ENCODE measurements around the gene SPECC1. TPM values are rescaled to one million over a fixed set of nuclear protein-coding genes. Genes with fewer than 3 reads are reported as not detected.

Gene SPECC1
- total RNA-seq, 1 donor from 2014 or later = 83.0 TPM

- Histone ChIP-seq H3K4me1 (ENCODE audit: insufficient read depth, low read length) (peaks cover 14% of the 10 kb centered on the region), H3K9ac (ENCODE audit: low read length) (peak overlapping the region; percentile 71), H3K4me3 (ENCODE audit: insufficient read depth, low read depth, low read length) (peak overlapping the region; percentile 70), H3K27me3 (ENCODE audit: insufficient read depth, low read length) (peaks cover 15% of the 10 kb centered on the region), H3K36me3 (ENCODE audit: insufficient read depth, low read length) (no peaks in the 10 kb centered on the region), H2AFZ (ENCODE audit: low read depth, low read length) (peak overlapping the region; percentile 97), H3K79me2 (ENCODE audit: insufficient read depth, low read length) (no peaks in the 10 kb centered on the region), H4K20me1 (ENCODE audit: insufficient read depth, low read length) (no peaks in the 10 kb centered on the region), H3K27ac (ENCODE audit: low read depth, low read length) (no peak overlapping the region), H3K9me3 (ENCODE audit: insufficient read depth, low read depth, low read length) (no peaks in the 10 kb centered on the region), H3K4me2 (ENCODE audit: low read length) (peak overlapping the region; percentile 97)
- Mint-ChIP-seq H3K27ac (ENCODE audit: unreplicated experiment) (no peak overlapping the region), H3K4me1 (ENCODE audit: low read depth, unreplicated experiment) (no peaks in the 10 kb centered on the region), H3K4me3 (ENCODE audit: unreplicated experiment) (peak overlapping the region; percentile 88), H3K36me3 (ENCODE audit: low read depth, unreplicated experiment) (no peaks in the 10 kb centered on the region), H3K27me3 (ENCODE audit: low read depth, unreplicated experiment) (peaks cover 22% of the 10 kb centered on the region), H3K9me3 (ENCODE audit: unreplicated experiment) (no peaks in the 10 kb centered on the region)
- no peak for TF ChIP-seq EZH2 (IDR thresholded peaks at IDR 0.05; ENCODE audit: insufficient read depth, low read length)
- TF ChIP-seq, protein P1, sequence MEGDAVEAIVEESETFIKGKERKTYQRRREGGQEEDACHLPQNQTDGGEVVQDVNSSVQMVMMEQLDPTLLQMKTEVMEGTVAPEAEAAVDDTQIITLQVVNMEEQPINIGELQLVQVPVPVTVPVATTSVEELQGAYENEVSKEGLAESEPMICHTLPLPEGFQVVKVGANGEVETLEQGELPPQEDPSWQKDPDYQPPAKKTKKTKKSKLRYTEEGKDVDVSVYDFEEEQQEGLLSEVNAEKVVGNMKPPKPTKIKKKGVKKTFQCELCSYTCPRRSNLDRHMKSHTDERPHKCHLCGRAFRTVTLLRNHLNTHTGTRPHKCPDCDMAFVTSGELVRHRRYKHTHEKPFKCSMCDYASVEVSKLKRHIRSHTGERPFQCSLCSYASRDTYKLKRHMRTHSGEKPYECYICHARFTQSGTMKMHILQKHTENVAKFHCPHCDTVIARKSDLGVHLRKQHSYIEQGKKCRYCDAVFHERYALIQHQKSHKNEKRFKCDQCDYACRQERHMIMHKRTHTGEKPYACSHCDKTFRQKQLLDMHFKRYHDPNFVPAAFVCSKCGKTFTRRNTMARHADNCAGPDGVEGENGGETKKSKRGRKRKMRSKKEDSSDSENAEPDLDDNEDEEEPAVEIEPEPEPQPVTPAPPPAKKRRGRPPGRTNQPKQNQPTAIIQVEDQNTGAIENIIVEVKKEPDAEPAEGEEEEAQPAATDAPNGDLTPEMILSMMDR (IDR thresholded peaks at IDR 0.05; ENCODE audit: insufficient read depth, low read depth, low read length) = no peak
- no peak for DNase-seq (ENCODE audit: low read depth)
- no peak for FAIRE-seq
Observed at GRCh38 chr17:20008242-20009051, 712 bp upstream of the SPECC1 start.

DNA sequence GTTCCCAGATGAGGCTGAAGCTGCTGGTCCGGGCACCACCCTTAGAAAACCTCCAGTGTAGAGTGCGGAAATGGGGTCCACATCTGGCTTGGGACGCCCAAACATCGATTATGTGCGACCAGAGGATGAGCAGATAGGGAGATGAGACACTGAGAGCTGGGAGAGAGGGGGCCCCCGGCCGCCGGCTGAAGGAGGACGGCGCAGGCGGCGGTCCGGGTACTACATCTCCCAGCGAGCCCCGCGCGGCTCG lies 182 bp upstream of the SPECC1 start:
- peak overlapping the region; percentile 71 for H3K9ac ChIP-seq (ENCODE audit: low read length)
- H3K4me1 ChIP-seq (ENCODE audit: insufficient read depth, low read length) = peaks cover 14% of the 10 kb centered on the region
- FAIRE-seq (no peak), DNase-seq (ENCODE audit: low read depth) (peak; percentile 8)
- H3K4me2 ChIP-seq (ENCODE audit: low read length) = peak overlapping the region; percentile 97
- Mint-ChIP-seq H3K9me3 (ENCODE audit: unreplicated experiment) (no peaks in the 10 kb centered on the region), H3K4me3 (ENCODE audit: unreplicated experiment) (peak overlapping the region; percentile 88), H3K36me3 (ENCODE audit: low read depth, unreplicated experiment) (no peaks in the 10 kb centered on the region), H3K27ac (ENCODE audit: unreplicated experiment) (no peak overlapping the region), H3K27me3 (ENCODE audit: low read depth, unreplicated experiment) (peaks cover 18% of the 10 kb centered on the region), H3K4me1 (ENCODE audit: low read depth, unreplicated experiment) (no peaks in the 10 kb centered on the region)
- peak overlapping the region; percentile 70 for H3K4me3 ChIP-seq (ENCODE audit: insufficient read depth, low read depth, low read length)
- H3K27me3 ChIP-seq (ENCODE audit: insufficient read depth, low read length) = peaks cover 15% of the 10 kb centered on the region
- H3K36me3 ChIP-seq (ENCODE audit: insufficient read depth, low read length) = no peaks in the 10 kb centered on the region
- TF ChIP-seq, protein P1 (IDR thresholded peaks at IDR 0.05; ENCODE audit: insufficient read depth, low read depth, low read length) = no peak
- no peak for TF ChIP-seq EZH2 (IDR thresholded peaks at IDR 0.05; ENCODE audit: insufficient read depth, low read length)
- no peaks in the 10 kb centered on the region for H3K9me3 ChIP-seq (ENCODE audit: insufficient read depth, low read depth, low read length)
- no peaks in the 10 kb centered on the region for H4K20me1 ChIP-seq (ENCODE audit: insufficient read depth, low read length)
- peak overlapping the region; percentile 97 for H2AFZ ChIP-seq (ENCODE audit: low read depth, low read length)
- H3K27ac ChIP-seq (ENCODE audit: low read depth, low read length) = no peak overlapping the region
- H3K79me2 ChIP-seq (ENCODE audit: insufficient read depth, low read length) = no peaks in the 10 kb centered on the region

All from astrocyte (in vitro differentiated cells and primary cell).